Cardiac muscle cell (in vitro differentiated cells and primary cell): Measurements from ENCODE around the gene RIPPLY3. TPM values are rescaled to one million over a fixed set of nuclear protein-coding genes. Genes with fewer than 3 reads are reported as not detected.
"Not testable (repeated sequence)": the region's sequence is repeated elsewhere in the genome, so short reads cannot be mapped to it uniquely, and the experiment has no call there.

Experiments used
- DNase-seq, 2 donors: peaks; one replicate each; pipeline versions ENCODE4 v3.0.0 to v3.0.0-alpha.2; 2010 to 2017; ENCODE audit warnings: low read depth in 1 of 2, low spot score in 1 of 2
- H3K27ac ChIP-seq: fragments of 200-600 bp; sonication (generic); 2 replicates; pipeline ENCODE4 v1.5.1; 2016
- H3K27me3 ChIP-seq: fragments of 200-600 bp; sonication (generic); 2 replicates; pipeline ENCODE4 v1.6.0; 2016; ENCODE audit warnings: control low read depth
- H3K36me3 ChIP-seq: fragments of 200-600 bp; sonication (generic); 2 replicates; pipeline ENCODE4 v1.5.1; 2016; ENCODE audit warnings: control low read depth
- H3K4me1 ChIP-seq: fragments of 200-600 bp; sonication (generic); 2 replicates; pipeline ENCODE4 v1.8.1; 2017; ENCODE audit warnings: low read depth, mild to moderate bottlenecking, mixed run types
- H3K4me3 ChIP-seq: fragments of 200-600 bp; sonication (generic); 2 replicates; pipeline ENCODE4 v1.5.1; 2016; ENCODE audit warnings: mild to moderate bottlenecking
- H3K9me3 ChIP-seq: fragments of 200-600 bp; sonication (generic); 2 replicates; pipeline ENCODE4 v1.5.1; 2017; ENCODE audit warnings: low read depth, mild to moderate bottlenecking, control low read depth
- polyA plus RNA-seq: library from polyadenylated mRNA; unstranded; fragments of >200 nt; fragmentation: Nextera tagmentation; extraction: Ambion mirVana; gene quantifications from 2 replicates; pipeline ENCODE4 v1.2.1, GENCODE V29; 2016
- total RNA-seq: library from RNA; depleted of rRNA; stranded (reverse); fragments of >200 nt; gene quantifications from 2 replicates; pipeline ENCODE4 v1.2.3, GENCODE V29; 2016
- TF ChIP-seq, protein P1 (sequence below): IDR thresholded peaks from 2 replicates; pipeline ENCODE4 v1.5.1; 2012; ENCODE audit warnings: low read depth, mild to moderate bottlenecking, low read length

Gene RIPPLY3
- total and polyA plus RNA-seq, 2 experiments from 2014 or later: not detected

DNA sequence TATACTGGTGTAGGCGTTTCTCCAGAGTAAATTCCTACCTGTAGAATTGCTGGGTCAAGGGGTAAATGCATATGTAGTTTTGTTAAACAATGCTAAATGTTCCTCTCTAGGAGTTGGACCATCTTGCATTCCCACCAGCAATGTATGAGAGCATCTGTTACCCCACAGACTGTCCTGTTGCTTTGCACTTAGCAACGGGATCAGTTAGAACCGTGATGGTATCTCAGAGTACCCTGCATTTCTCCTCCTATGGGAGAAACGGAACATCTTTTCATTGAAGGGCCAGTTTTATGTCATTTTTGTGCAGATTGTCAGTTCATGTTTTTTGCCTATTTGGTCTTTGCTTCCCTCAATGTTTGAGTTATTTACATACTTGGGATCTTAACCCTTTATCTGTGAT, 18.0 kb upstream of the RIPPLY3 start:
- H3K4me1 ChIP-seq: no peaks in the 10 kb centered on the region
- no peak overlapping the region for H3K27ac ChIP-seq
- H3K9me3 ChIP-seq: no peaks in the 10 kb centered on the region
- H3K27me3 ChIP-seq: no peaks in the 10 kb centered on the region
- TF ChIP-seq, protein P1, sequence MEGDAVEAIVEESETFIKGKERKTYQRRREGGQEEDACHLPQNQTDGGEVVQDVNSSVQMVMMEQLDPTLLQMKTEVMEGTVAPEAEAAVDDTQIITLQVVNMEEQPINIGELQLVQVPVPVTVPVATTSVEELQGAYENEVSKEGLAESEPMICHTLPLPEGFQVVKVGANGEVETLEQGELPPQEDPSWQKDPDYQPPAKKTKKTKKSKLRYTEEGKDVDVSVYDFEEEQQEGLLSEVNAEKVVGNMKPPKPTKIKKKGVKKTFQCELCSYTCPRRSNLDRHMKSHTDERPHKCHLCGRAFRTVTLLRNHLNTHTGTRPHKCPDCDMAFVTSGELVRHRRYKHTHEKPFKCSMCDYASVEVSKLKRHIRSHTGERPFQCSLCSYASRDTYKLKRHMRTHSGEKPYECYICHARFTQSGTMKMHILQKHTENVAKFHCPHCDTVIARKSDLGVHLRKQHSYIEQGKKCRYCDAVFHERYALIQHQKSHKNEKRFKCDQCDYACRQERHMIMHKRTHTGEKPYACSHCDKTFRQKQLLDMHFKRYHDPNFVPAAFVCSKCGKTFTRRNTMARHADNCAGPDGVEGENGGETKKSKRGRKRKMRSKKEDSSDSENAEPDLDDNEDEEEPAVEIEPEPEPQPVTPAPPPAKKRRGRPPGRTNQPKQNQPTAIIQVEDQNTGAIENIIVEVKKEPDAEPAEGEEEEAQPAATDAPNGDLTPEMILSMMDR: no peak
- DNase-seq: no peak
- no peak overlapping the region for H3K4me3 ChIP-seq
- no peaks in the 10 kb centered on the region for H3K36me3 ChIP-seq

DNA sequence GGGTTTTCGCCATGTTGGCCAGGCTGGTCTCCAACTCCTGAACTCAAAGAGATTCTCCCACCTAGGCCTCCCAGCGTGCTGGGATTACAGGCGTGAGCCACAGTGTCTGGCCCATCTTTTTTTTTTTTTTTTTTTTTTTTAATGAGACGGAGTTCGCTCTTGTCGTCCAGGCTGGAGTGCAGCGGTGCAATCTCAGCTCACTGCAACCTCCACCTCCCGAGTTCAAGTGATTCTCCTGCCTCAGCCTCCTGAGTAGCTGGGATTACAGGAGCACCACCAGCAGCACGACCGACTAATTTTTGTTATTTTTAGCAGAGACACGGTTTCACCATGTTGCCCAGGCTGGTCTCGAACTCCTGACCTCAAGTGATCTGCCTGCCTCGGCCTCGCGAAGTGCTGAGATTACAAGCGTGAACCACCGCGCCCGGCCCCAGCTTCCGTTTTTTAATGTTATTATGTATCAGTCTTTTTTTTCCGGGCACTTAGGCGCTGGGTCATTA, 17.3 kb upstream of the RIPPLY3 start:
- not testable (repeated sequence) for H3K36me3 ChIP-seq, H3K4me1 ChIP-seq, H3K27me3 ChIP-seq, DNase-seq, H3K9me3 ChIP-seq
- Histone ChIP-seq H3K27ac (peak overlapping the region; percentile 93), H3K4me3 (peak overlapping the region; percentile 49)

DNA sequence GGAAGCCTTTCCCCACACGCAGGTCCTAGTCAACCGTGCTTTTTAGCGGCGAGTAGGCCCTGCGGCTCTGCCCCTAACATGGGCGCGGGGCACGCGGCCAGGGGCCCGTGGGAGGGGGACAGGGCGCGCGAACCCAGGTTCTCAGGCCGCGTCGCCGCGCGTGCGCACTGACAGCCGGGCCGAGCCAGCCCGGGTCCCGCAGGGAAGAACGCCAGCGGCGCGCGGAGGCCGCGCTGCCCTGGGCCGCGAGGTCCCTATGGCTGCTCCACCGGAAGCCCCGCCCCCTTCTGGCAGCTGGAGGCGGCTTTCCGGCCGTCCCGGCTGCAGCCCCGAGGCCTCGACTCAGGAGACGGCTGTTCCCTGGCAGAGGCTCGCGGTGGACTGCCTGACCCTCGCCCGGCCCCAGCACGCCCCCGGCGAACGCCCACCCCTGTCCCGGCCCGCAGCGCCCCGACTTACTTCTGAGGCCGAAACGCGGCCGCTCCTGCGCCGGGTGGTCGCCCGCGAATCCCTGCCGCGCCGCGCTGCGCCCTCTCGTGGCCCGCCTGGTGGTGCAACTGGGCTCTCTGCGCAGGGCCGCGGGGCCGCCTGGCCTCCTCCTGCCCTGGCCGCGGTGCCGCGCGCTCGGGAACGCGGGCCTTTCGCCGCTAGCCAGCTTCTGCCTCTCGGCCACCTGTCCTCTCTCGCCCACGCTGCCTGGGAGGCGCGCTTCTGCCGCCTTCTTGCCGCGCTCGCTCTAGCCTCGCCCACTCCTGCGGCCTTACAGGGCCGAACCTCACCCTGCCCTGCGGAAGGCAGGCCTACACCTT, 16.6 kb upstream of the RIPPLY3 start:
- Histone ChIP-seq H3K9me3 (no peaks in the 10 kb centered on the region), H3K4me1 (no peaks in the 10 kb centered on the region), H3K27ac (peak overlapping the region; percentile 93), H3K4me3 (peak overlapping the region; percentile 49), H3K36me3 (no peaks in the 10 kb centered on the region), H3K27me3 (peaks cover 7% of the 10 kb centered on the region)
- DNase-seq: peak; percentile 96
- TF ChIP-seq, protein P1: peak; percentile 38

DNA sequence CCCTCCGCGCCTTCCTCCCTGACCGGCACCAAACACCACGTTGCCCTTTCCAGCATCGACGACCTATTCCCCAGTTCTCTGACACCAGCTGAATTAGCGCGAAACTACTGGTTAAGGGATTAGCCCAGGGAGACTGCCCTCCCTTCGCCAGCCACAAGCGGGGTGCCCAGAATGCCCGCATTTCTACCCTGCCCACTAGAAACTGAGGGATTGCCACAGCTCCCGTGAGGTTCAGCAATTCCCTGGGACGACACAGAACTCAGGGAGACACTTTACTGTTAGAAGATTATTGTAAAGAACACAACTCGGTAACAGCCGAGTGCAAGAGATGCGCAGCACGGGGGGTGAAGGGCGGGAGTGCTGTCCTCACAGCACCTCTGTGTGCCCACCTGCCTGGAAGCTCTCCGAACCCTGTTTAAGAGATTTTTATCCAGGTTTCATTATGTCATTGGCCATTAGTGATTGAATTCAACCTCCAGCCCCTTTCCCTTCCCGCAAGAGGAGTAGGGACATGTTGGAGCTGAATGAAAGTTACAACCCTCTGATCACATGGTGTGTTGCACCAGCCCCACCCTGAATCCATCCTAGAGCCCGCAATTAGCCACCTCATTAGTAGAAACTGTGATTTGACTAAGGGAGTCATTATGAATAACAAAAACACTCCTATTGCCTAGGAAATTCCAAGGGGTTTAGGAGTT, 15.8 kb upstream of the RIPPLY3 start:
- no peaks in the 10 kb centered on the region for H3K9me3 ChIP-seq
- TF ChIP-seq, protein P1: no peak
- H3K4me3 ChIP-seq: peak overlapping the region; percentile 49
- no peaks in the 10 kb centered on the region for H3K4me1 ChIP-seq
- DNase-seq: no peak
- H3K36me3 ChIP-seq: no peaks in the 10 kb centered on the region
- peaks cover 9% of the 10 kb centered on the region for H3K27me3 ChIP-seq
- peak overlapping the region; percentile 93 for H3K27ac ChIP-seq

DNA sequence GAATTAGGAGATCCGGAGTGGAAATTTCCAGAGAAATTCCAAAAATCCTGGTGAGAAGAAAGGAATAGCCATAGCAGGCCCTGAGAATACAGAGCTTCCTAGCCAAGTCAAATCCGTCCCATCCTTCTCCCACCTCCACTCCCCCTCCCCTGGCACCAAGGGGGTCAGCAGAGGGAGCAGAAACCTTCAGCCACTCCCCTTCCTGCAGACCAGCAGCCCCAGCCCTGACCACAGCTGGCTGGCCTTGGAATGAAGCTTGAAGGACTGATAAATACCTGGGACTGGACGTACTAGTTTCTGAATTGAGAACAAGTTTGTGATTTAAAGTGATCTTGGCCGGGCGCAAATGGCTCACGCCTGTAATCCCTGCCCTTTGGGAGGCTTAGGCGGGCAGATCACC, 13.8 kb upstream of the RIPPLY3 start:
- no peaks in the 10 kb centered on the region for H3K36me3 ChIP-seq
- TF ChIP-seq, protein P1: no peak
- peaks cover 9% of the 10 kb centered on the region for H3K27me3 ChIP-seq
- DNase-seq: no peak
- H3K4me1 ChIP-seq: no peaks in the 10 kb centered on the region
- H3K27ac ChIP-seq: no peak overlapping the region
- H3K9me3 ChIP-seq: no peaks in the 10 kb centered on the region
- no peak overlapping the region for H3K4me3 ChIP-seq
